ENCODE measurements around the gene SRGAP1. TPM values are rescaled to one million over a fixed set of nuclear protein-coding genes. Genes with fewer than 3 reads are reported as not detected.

The SRGAP1 gene
- total RNA-seq, 1 donor from 2014 or later: 7.4 TPM

DNA sequence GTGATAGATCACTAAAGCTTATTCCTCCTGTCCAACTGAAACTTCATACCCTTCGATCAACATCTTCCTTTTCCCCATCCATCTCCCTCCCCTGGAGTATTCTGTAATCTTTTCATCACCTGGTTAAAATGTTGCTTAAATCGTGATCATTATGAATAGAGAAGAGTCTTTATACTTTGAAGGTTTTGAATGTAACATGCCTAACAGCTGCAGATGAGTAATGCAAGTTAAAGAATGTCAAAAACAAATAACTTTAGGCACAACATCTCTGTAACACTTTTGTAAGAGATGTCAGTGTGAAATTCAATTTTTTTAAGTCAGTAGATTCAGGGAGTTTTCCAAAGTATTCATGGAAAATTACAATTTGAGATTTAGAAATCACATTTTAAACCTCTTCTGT lies 39.8 kb upstream of the SRGAP1 start:
- no peaks in the 10 kb centered on the region for H3K36me3 ChIP-seq
- no peaks in the 10 kb centered on the region for H3K4me1 ChIP-seq
- H3K27me3 ChIP-seq: no peaks in the 10 kb centered on the region
- DNase-seq (ENCODE audit: extremely low spot score in 2 of 2): no peak
- no peak for TF ChIP-seq CTCF (IDR thresholded peaks at IDR 0.05)
- no peak for TF ChIP-seq POLR2A (IDR thresholded peaks at IDR 0.05)
- no peak for TF ChIP-seq POLR2AphosphoS5 (IDR thresholded peaks at IDR 0.05; ENCODE audit: insufficient read depth in 1 of 2, low read depth in 1 of 2)
- no peak overlapping the region for H3K4me3 ChIP-seq
- H3K9me3 ChIP-seq: no peaks in the 10 kb centered on the region
- H3K27ac ChIP-seq: no peak overlapping the region
- intact Hi-C loops (cut with DNase I): no loop called here

DNA sequence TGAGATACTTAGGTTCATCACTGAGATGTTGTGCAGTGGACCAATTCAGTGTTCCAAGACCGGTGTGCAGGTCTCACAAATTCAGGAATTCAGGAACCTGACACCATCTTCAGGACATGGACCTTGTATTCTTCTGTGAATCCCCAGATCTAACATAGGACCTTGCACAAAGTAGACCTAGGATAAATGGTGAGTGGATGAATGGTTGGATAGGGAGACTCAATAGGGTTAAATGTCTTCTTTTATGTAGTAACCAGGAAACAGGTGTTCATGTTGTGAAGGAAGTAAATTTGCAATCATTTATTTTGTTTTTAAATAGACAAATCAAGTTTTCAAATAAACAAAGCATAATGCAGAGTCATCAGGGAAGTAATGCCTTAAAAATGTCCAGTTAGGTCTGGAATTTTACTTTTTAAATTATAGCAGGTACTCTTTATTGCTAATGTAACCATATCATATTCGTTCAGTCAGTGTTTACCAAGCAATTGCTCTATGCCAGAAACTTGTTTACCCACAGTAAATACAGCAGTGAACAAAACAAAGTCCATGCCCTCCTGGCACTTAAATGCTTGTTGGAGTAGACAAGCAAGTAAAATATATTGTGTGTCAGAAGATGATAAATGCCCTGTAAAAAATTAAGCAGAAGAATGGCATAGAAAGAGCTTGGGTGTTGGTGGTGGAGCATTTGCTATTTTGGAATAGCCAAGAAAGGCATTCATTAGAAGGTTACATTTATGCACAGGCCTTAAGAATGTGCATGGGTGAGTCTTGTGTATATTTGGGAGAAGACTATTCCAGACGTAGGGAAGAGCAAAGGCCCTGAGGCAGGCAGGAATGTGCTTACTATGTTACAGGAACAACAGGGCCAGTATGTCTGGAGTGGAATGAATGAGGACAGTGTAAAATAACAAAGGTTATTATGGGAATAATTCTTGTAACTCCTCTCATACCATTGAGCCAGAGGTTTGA lies 38.5 kb upstream of the SRGAP1 start:
- no peak overlapping the region for H3K4me3 ChIP-seq
- no peaks in the 10 kb centered on the region for H3K36me3 ChIP-seq
- H3K27ac ChIP-seq: no peak overlapping the region
- H3K9me3 ChIP-seq: no peaks in the 10 kb centered on the region
- no peaks in the 10 kb centered on the region for H3K27me3 ChIP-seq
- no peak for DNase-seq (ENCODE audit: extremely low spot score in 2 of 2)
- no peaks in the 10 kb centered on the region for H3K4me1 ChIP-seq
- TF ChIP-seq POLR2AphosphoS5 (IDR thresholded peaks at IDR 0.05; ENCODE audit: insufficient read depth in 1 of 2, low read depth in 1 of 2) (no peak), POLR2A (IDR thresholded peaks at IDR 0.05) (no peak), CTCF (IDR thresholded peaks at IDR 0.05) (no peak)
- intact Hi-C loops (cut with DNase I): no loop called here

DNA sequence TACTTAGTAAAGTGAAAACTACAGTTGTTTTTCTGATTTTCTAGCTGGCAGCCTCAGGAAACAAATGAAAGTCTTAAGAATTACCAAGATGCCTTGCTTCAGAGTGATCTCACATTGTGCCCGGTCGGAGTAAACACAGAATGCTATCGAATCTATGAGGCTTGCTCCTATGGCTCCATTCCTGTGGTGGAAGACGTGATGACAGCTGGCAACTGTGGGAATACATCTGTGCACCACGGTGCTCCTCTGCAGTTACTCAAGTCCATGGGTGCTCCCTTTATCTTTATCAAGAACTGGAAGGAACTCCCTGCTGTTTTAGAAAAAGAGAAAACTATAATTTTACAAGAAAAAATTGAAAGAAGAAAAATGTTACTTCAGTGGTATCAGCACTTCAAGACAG lies 35.9 kb upstream of the SRGAP1 start:
- Histone ChIP-seq H3K27ac (no peak overlapping the region), H3K36me3 (no peaks in the 10 kb centered on the region), H3K9me3 (no peaks in the 10 kb centered on the region), H3K27me3 (no peaks in the 10 kb centered on the region), H3K4me1 (no peaks in the 10 kb centered on the region), H3K4me3 (no peak overlapping the region)
- TF ChIP-seq POLR2AphosphoS5 (IDR thresholded peaks at IDR 0.05; ENCODE audit: insufficient read depth in 1 of 2, low read depth in 1 of 2): no peak
- no peak for TF ChIP-seq CTCF (IDR thresholded peaks at IDR 0.05)
- no peak for TF ChIP-seq POLR2A (IDR thresholded peaks at IDR 0.05)
- intact Hi-C loops (cut with DNase I): no loop called here
- no peak for DNase-seq (ENCODE audit: extremely low spot score in 2 of 2)

DNA sequence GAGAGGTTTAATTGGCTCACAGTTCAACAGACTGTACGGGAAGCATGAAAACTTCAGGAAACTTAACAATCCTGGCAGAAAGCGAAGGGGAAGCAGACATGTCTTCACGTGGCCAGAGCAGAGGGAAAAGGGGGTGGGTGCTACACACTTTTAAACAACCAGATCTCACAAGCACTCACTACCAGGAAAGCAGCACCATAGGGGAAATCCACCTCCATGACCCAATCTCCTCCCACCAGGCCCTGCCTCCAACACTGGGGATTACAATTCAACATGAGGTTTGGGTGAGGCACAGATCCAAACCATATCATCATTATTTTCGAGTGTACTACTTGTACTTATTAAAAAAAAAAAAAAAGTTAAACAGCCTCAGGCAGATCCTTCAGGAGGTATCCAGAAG lies 34.9 kb upstream of the SRGAP1 start:
- DNase-seq (ENCODE audit: extremely low spot score in 2 of 2): no peak
- Histone ChIP-seq H3K9me3 (no peaks in the 10 kb centered on the region), H3K4me3 (no peak overlapping the region), H3K27ac (no peak overlapping the region), H3K4me1 (no peaks in the 10 kb centered on the region), H3K27me3 (no peaks in the 10 kb centered on the region), H3K36me3 (no peaks in the 10 kb centered on the region)
- TF ChIP-seq POLR2A (IDR thresholded peaks at IDR 0.05) (no peak), CTCF (IDR thresholded peaks at IDR 0.05) (no peak), POLR2AphosphoS5 (IDR thresholded peaks at IDR 0.05; ENCODE audit: insufficient read depth in 1 of 2, low read depth in 1 of 2) (no peak)
- intact Hi-C loops (cut with DNase I): no loop called here

DNA sequence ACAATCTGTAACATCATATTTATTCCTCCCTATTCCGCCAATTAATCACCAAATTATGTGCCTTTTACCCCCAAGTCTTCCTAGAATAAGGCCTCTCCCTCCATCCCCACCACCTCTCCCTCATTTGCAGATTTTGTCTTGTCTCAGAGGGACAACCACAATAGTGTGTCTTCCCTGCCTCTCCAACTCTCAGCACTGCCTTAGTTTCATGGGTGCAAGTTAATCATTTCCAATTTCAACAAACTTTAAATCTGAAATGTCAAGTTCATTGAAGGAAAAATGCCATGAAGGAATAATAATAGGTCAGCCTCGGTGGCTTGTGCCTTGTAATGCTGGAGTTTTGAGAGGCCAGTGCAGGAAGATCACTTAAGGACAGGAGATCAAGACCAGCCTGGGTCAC lies 33.2 kb upstream of the SRGAP1 start:
- no peak for DNase-seq (ENCODE audit: extremely low spot score in 2 of 2)
- intact Hi-C loops (cut with DNase I): no loop called here
- no peak for TF ChIP-seq POLR2A (IDR thresholded peaks at IDR 0.05)
- no peak for TF ChIP-seq POLR2AphosphoS5 (IDR thresholded peaks at IDR 0.05; ENCODE audit: insufficient read depth in 1 of 2, low read depth in 1 of 2)
- TF ChIP-seq CTCF (IDR thresholded peaks at IDR 0.05): no peak

More for the DNA sequence above, 33.2 kb upstream of the SRGAP1 start:
- Histone ChIP-seq H3K4me1 (no peaks in the 10 kb centered on the region), H3K27me3 (no peaks in the 10 kb centered on the region), H3K36me3 (no peaks in the 10 kb centered on the region), H3K27ac (no peak overlapping the region), H3K9me3 (no peaks in the 10 kb centered on the region), H3K4me3 (no peak overlapping the region)

Data from vagina (tissue), 2 donors.